Activated CD8-positive, alpha-beta memory T cell treated with anti-CD3 and anti-CD28 coated beads, Interleukin-2, amount 50 U/mL, for 1 hour (primary cell): ENCODE data around the gene TMEM63C.

Experiments used
- DNase-seq: peaks from one replicate; pipeline ENCODE4 v3.0.0-alpha.2; 2020; ENCODE audit errors: extremely low read depth

TMEM63C gene

GRCh38 chr14:77256694-77257093, 75.1 kb downstream of the TMEM63C start:
- DNase-seq: no peak

GRCh38 chr14:77257700-77258099, 76.1 kb downstream of the TMEM63C start:
- no peak for DNase-seq

GRCh38 chr14:77258566-77258965, 77.0 kb downstream of the TMEM63C start:
- DNase-seq: no peak

DNA sequence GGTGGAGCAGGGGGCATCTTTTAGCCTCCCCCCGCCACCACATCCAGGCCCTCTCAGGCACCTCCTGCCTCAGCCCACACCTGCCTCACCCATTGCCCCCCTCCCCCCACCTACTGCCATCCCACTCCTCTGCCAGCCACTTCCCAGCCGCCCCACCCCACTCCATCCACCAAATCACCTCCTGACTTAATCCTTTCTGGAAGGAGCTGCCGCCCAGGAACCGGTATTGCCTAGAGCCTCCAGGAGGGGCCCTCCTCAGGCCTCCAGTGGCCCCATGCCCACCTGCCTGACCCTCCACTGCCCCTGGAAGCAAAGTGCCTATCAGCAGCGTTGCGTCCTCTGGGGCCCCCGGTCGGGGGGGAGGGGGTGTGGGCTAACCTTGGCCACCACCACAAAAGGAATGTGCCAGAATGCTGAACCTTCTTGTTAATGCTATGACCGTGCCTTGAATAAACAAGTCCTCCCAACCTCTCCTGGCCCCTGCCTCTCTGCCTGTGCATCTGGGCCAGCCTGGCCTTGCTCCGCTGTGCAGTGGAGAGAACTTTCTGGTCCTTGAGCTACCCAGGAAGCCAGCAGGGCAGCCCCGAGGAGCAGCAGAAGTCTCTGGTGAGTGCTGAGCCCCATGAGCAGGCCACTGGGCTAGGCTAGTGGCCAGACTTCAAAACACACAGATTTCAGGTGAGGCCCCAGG, 77.6 kb downstream of the TMEM63C start:
- DNase-seq: no peak

DNA sequence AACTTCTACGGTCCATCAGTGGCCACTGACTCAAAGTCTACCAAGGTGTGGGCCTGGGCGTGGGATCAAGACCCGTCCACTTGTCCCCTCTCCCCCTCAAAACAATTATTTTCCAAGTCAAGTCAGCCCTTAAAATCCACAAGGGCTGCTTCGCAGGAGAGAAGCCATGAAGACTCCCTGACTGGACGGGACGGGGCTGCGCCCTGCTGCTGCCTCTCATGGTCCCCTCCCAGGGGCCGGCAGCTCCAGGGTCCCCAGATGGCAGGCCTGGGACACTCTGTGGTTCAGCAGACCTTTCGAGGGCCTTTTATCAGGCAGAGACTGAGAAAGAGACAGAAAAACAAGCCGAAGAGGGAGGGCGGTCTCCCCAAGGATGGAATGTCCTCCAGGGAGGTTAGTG, 78.6 kb downstream of the TMEM63C start:
- DNase-seq: no peak

GRCh38 chr14:77260631-77261030, 79.0 kb downstream of the TMEM63C start:
- DNase-seq: no peak

DNA sequence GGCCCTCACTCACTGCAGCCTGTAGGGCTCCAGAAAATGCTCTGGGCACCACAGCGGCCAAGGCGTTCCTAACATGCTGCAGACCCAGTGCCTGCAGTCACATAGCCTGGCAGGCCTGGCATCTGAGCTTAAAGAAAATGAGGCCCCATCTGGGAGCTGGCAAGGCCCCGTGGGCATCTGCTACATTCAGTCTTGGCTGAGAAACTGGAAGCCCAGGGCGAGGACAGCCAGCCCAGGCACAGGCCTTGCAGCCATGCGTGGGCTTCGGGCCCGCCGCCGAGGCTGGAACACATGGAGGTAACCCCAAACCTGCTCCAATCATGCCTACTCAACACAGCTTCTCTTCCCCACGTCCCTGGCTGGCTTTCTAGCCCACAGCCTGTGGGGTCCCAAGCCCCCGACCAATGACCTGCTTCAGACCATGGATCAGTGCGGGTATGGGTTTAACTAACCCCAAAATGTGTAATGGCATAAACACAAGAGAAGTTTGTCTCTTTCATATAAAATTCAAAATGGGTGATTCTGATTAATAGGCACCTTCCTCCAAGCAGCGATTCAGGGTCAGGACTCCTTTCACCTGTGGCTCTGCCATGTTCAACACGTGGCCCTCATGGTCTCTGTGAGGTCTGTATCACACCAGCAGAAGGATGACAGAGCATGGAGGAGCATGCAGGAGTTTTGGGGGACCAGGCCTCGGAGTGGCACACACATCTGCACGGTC, 83.0 kb downstream of the TMEM63C start:
- no peak for DNase-seq

- DNase-seq: no peak
Measured at GRCh38 chr14:77265187-77265515, 83.6 kb downstream of the TMEM63C start.

- no peak for DNase-seq
Measured at GRCh38 chr14:77265561-77266335, 84.2 kb downstream of the TMEM63C start.

- DNase-seq: no peak
Measured at GRCh38 chr14:77266336-77266735, 84.7 kb downstream of the TMEM63C start.

DNA sequence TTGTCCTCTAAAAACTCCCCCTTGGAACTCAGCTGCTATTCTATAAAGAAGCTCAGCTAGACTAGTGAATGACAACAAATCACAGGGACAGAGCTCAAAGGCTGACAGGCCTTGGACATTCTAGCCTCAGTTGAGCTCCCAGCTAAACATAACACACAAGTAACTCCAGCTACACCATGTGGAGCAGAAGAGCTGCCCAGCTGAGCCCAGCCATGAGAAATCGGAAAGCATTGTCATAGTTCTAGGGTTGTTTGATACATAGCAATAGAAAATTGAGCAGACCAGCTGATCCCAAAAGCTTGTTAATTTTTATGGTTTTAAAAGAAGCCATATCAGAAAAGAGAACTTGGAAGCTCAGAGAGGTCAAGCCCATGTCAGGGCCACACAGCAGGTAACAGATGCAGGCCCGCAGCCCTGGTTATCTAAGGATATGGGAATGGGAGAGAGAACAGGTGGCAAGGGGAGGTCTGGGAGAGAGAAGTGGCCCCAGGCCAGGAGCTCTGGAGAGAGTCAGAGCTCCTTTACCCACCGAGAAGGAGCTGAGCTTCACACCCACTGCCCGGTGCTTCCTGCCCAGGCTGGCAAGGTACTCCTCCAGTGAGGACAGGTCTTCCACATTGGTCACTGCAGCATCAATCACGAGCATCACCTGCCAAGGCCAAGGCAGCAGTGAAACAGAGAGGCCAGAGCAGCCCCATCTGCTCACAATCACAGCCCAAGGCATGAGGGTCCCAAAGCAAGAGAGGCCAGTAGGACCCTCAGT, 86.5 kb downstream of the TMEM63C start:
- no peak for DNase-seq

GRCh38 chr14:77268989-77269600, 87.5 kb downstream of the TMEM63C start:
- no peak for DNase-seq

GRCh38 chr14:77270361-77271112, 88.9 kb downstream of the TMEM63C start:
- DNase-seq: no peak

DNA sequence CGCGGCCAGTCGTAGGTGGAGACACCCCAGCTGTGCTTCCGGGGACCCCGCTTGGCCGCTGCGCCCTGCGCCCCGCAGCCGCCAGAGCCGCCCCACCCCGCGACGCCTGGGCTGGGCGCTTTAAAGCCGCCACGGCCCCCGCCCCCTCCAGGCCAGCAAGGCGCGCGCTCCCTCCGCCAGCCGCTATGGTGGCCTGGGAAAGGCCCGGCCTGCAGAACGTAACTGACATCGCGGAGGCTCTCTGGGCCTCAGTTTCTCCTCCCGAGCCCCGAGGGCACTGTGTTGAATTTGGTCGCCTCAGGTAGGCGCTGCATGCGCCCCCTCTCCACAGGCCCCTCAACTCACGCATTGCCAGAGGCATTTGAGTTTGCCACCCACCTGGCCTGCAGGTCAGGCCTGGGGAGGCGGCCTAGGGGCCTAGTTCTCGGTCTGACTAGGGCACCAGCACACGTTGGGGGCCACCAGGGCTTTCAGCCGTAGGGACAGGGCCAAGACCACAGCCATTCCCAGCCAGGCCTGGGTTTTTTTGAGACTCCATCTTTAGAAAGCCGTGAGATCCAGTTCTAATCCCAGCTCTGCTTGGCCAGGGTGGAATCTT, 89.6 kb downstream of the TMEM63C start, which contains the start of gene NGB:
Gene NGB (minus strand): TSS at position 94 of the 598 bp plus-strand sequence. CDS start 269 bp downstream, outside the sequence.
- DNase-seq: no peak

- DNase-seq: no peak
Measured at GRCh38 chr14:77272261-77272660, 90.7 kb downstream of the TMEM63C start.

- no peak for DNase-seq
Measured at GRCh38 chr14:77273796-77274195, 92.2 kb downstream of the TMEM63C start.

GRCh38 chr14:77275041-77275580, 93.5 kb downstream of the TMEM63C start:
- DNase-seq: no peak

GRCh38 chr14:77275601-77276017, 94.0 kb downstream of the TMEM63C start:
- no peak for DNase-seq

- DNase-seq: no peak
Measured at GRCh38 chr14:77276295-77276935, 94.8 kb downstream of the TMEM63C start.

DNA sequence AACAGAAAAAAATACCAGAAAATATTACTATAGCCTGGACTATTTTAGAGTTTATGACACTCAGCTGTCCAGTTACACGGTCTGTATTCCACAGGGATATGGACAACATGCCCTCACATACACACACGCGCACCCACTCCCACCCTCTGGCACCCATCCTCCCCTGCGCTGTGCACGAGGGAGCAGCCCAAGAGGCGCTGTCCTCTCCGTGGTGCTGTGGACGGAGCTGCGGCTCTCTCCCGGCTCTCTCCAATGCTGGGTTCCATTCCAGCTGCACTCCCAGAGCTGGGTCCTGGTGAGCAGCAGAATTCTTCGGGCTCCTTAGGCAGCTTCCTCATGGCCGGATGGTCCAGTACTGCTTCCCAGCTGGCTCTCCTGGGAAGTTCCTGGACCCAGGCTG, 95.4 kb downstream of the TMEM63C start:
- DNase-seq: no peak
